B cell (primary cell): ENCODE measurements around the gene IL34. TPM values are rescaled to one million over a fixed set of nuclear protein-coding genes. Genes with fewer than 3 reads are reported as not detected.

Experiments used
- ATAC-seq: fragments of 200-7000 bp; cut with Tn5 transposase; one replicate; pipeline ENCODE4 v1.10.0; 2021; ENCODE audit warnings: low read depth, mild to moderate bottlenecking, moderate number of reproducible peaks, moderate library complexity
- CTCF ChIA-PET: fragments of 350-600 bp; sonication (Branson Sonifier 250); formaldehyde crosslinking; loops from one replicate; lab custom pipeline; 2021; ENCODE audit warnings: antibody characterized with exemption, inconsistent platforms; lab: Charles Lee
- POLR2A ChIA-PET: fragments of 350-600 bp; sonication (Branson Sonifier 250); formaldehyde crosslinking; loops from one replicate; lab custom pipeline; 2021; ENCODE audit warnings: antibody characterized with exemption; lab: Charles Lee
- DNase-seq: peaks from one replicate; pipeline ENCODE4 v3.0.0; 2013
- H2AFZ ChIP-seq: 2 replicates; pipeline ENCODE4 v1.6.1; 2012; ENCODE audit warnings: mild to moderate bottlenecking, low read depth, low read length; ENCODE audit not compliant: insufficient read depth, poor library complexity, severe bottlenecking
- H3K27ac ChIP-seq, 2 donors: 1 replicate in 1 of 2; 2 replicates in 1 of 2; pipeline ENCODE4 v1.5.1; 2012 to 2013; ENCODE audit warnings: low read length in 2 of 2, mild to moderate bottlenecking in 2 of 2, moderate library complexity in 1 of 2
- H3K27me3 ChIP-seq, 4 experiments: fragments of 200-600 bp in 1 of 4; sonication (generic) in 1 of 4; replicated peaks in 1 of 4; 1 replicate in 2 of 4; 2 replicates in 2 of 4; pipeline versions ENCODE4 v1.6.1 to v1.7.0; 2013 to 2016; ENCODE audit warnings: low read length in 3 of 4, mild to moderate bottlenecking in 2 of 4, mixed read lengths in 1 of 4, moderate library complexity in 1 of 4; ENCODE audit not compliant: insufficient read depth in 4 of 4, control insufficient read depth in 3 of 4; ENCODE audit errors: control extremely low read depth in 1 of 4
- H3K36me3 ChIP-seq, 2 experiments: replicated peaks in 1 of 2; 1 replicate in 1 of 2; 2 replicates in 1 of 2; pipeline versions ENCODE4 v1.6.1 to v1.7.1; 2013; ENCODE audit warnings: low read length in 1 of 2; ENCODE audit not compliant: insufficient read depth in 2 of 2, control insufficient read depth in 1 of 2; ENCODE audit errors: control extremely low read depth in 1 of 2, extremely low read depth in 1 of 2
- H3K4me1 ChIP-seq, 2 donors: fragments of 200-600 bp in 1 of 2; sonication (generic) in 1 of 2; 1 replicate in 1 of 2; 2 replicates in 1 of 2; pipeline versions ENCODE4 v1.5.1 to v1.6.1; 2013 to 2017; ENCODE audit warnings: low read length in 2 of 2; ENCODE audit not compliant: control insufficient read depth in 2 of 2, insufficient read depth in 2 of 2
- H3K4me2 ChIP-seq: replicated peaks from 2 replicates; pipeline ENCODE3; 2012; ENCODE audit warnings: mild to moderate bottlenecking, low read depth, low read length; ENCODE audit not compliant: poor library complexity, severe bottlenecking
- H3K4me3 ChIP-seq, 5 experiments: fragments of 200-600 bp in 1 of 5; sonication (generic) in 1 of 5; 1 replicate in 3 of 5; 2 replicates in 2 of 5; pipeline versions ENCODE4 v1.5.1 to v1.7.0; 2011 to 2016; ENCODE audit warnings: low read length in 4 of 5, mild to moderate bottlenecking in 4 of 5, low read depth in 2 of 5, control low read depth in 1 of 5, moderate library complexity in 1 of 5; ENCODE audit not compliant: insufficient read depth in 1 of 5; ENCODE audit errors: control extremely low read depth in 1 of 5, extremely low read depth in 1 of 5
- H3K79me2 ChIP-seq: fragments of 200-600 bp; sonication (generic); one replicate; pipeline ENCODE4 v1.6.0; 2016; ENCODE audit warnings: low read length; ENCODE audit not compliant: control insufficient read depth, insufficient read depth
- H3K9ac ChIP-seq: fragments of 200-600 bp; sonication (generic); 2 replicates; pipeline ENCODE4 v1.6.1; 2017; ENCODE audit warnings: mild to moderate bottlenecking, low read length, moderate library complexity
- H3K9me3 ChIP-seq, 3 donors: one replicate each; pipeline versions ENCODE4 v1.6.1 to v1.7.1; 2013; ENCODE audit warnings: low read length in 2 of 3; ENCODE audit not compliant: control insufficient read depth in 2 of 3, insufficient read depth in 1 of 3; ENCODE audit errors: control extremely low read depth in 1 of 3
- H4K20me1 ChIP-seq: 2 replicates; pipeline ENCODE4 v1.6.0; 2012; ENCODE audit warnings: mild to moderate bottlenecking, low read length; ENCODE audit not compliant: insufficient read depth, control insufficient read depth, poor library complexity, severe bottlenecking
- H3K27ac Mint-ChIP-seq: one replicate; pipeline ENCODE4 v1.8.0; 2021; ENCODE audit warnings: mixed read lengths
- H3K27me3 Mint-ChIP-seq: one replicate; pipeline ENCODE4 v1.8.0; 2021; ENCODE audit warnings: mixed read lengths
- H3K4me1 Mint-ChIP-seq: one replicate; pipeline ENCODE4 v1.8.0; 2021; ENCODE audit warnings: mixed read lengths
- H3K4me3 Mint-ChIP-seq: one replicate; pipeline ENCODE4 v1.8.0; 2021; ENCODE audit warnings: mixed read lengths
- H3K9me3 Mint-ChIP-seq: one replicate; pipeline ENCODE4 v1.8.0; 2022; ENCODE audit warnings: mixed read lengths; ENCODE audit not compliant: insufficient read depth
- CTCF ChIP-seq: fragments of 200-600 bp; IDR thresholded peaks from one replicate; pipeline ENCODE4 v1.8.0; 2022; ENCODE audit warnings: antibody characterized with exemption, mild to moderate bottlenecking
- EZH2 ChIP-seq: IDR thresholded peaks from 2 replicates; pipeline ENCODE4 v1.6.1; 2012; ENCODE audit warnings: borderline replicate concordance, low read depth, mild to moderate bottlenecking, moderate library complexity, low read length; ENCODE audit not compliant: insufficient read depth, poor library complexity, severe bottlenecking
- WGBS: methylation state at CpG from one replicate; pipeline ENCODE4 v1.1.5; 2013; ENCODE audit warnings: missing lambda C conversion rate; ENCODE audit not compliant: insufficient coverage; 5-methylcytosine and 5-hydroxymethylcytosine counted together
- intact Hi-C: fragments of 100-400 bp; cut with micrococcal nuclease; formaldehyde crosslinking; loops from one replicate; pipeline ENCODE4 v1.10.0; 2022
- polyA plus RNA-seq: library from polyadenylated mRNA; depleted of rRNA; stranded (reverse); fragments of >200 nt; gene quantifications from 2 replicates; pipeline ENCODE4 v1.2.3, GENCODE V29; 2012
- total RNA-seq, 2 donors: library from RNA; stranded (reverse); fragments of 120-200 nt in 1 of 2; gene quantifications; 1 replicate in 1 of 2; 2 replicates in 1 of 2; pipeline versions ENCODE4 v1.2.3 to v1.2.4, GENCODE V29; 2013 to 2022

IL34 gene
- total and polyA plus RNA-seq, 2 donors (not counting 1 experiment from before 2014, with no cell fraction given), result 0.09 TPM; not detected in 1

- H3K27me3 Mint-ChIP-seq, result peaks cover 11% of the 10 kb centered on the region
- CTCF ChIA-PET, result no interaction called here
- TF ChIP-seq EZH2, result no peak
- TF ChIP-seq CTCF, result no peak
- no peak overlapping the region for H3K4me3 Mint-ChIP-seq
- H3K4me2 ChIP-seq, result no peak overlapping the region
- intact Hi-C loops, result no loop called here
- H3K27me3 ChIP-seq, result no peaks in the 10 kb centered on the region
- DNase-seq (no peak), ATAC-seq (no peak)
- no peaks in the 10 kb centered on the region for H4K20me1 ChIP-seq
- H3K79me2 ChIP-seq, result no peaks in the 10 kb centered on the region
- H3K4me1 ChIP-seq, result no peaks in the 10 kb centered on the region
- no peak overlapping the region for H3K27ac Mint-ChIP-seq
- H2AFZ ChIP-seq, result no peak overlapping the region
- peaks cover 0 to 3% (median 2%) of the 10 kb centered on the region in 3 donors for H3K9me3 ChIP-seq
- POLR2A ChIA-PET, result interaction anchor here (0.6 kb wide), 1 partner anchor 126 kb away, joined by 4 read pairs; no protein-coding TSS in a partner anchor
- no peaks in the 10 kb centered on the region for H3K4me1 Mint-ChIP-seq
- H3K9ac ChIP-seq, result no peak overlapping the region
- WGBS, result 81% methylated on average over 3 of the region's 4 CpGs
- no peak overlapping the region for H3K27ac ChIP-seq
- peaks cover 3% of the 10 kb centered on the region for H3K9me3 Mint-ChIP-seq
- no peaks in the 10 kb centered on the region for H3K36me3 ChIP-seq
- no peak overlapping the region for H3K4me3 ChIP-seq
Observed at GRCh38 chr16:70634861-70635260, 11.5 kb upstream of the IL34 start.

- TF ChIP-seq CTCF, result no peak
- no peak for TF ChIP-seq EZH2
- Histone ChIP-seq H3K4me2 (no peak overlapping the region), H3K9ac (no peak overlapping the region), H3K36me3 (no peaks in the 10 kb centered on the region), H3K27ac (no peak overlapping the region), H3K4me1 (no peaks in the 10 kb centered on the region), H3K79me2 (no peaks in the 10 kb centered on the region), H3K4me3 (no peak overlapping the region), H3K27me3 (no peaks in the 10 kb centered on the region), H4K20me1 (no peaks in the 10 kb centered on the region), H3K9me3 (peaks cover 0 to 3% (median 2%) of the 10 kb centered on the region in 3 donors), H2AFZ (no peak overlapping the region)
- Mint-ChIP-seq H3K27me3 (peaks cover 11% of the 10 kb centered on the region), H3K27ac (no peak overlapping the region), H3K4me1 (no peaks in the 10 kb centered on the region), H3K9me3 (peaks cover 3% of the 10 kb centered on the region), H3K4me3 (no peak overlapping the region)
- ChIA-PET POLR2A (no interaction called here), CTCF (no interaction called here)
- intact Hi-C loops, result no loop called here
- ATAC-seq (no peak), DNase-seq (no peak)
- WGBS, result 79% methylated on average over 3 of the region's 5 CpGs
Observed at GRCh38 chr16:70635336-70636016, 10.9 kb upstream of the IL34 start.
